Adipocyte (in vitro differentiated cells): Measurements from ENCODE around the gene SLC38A3.

Experiments
- DNase-seq: peaks from one replicate; pipeline ENCODE4 v3.0.0-alpha.2; 2015; ENCODE audit warnings: low read depth
- H3K27me3 ChIP-seq: replicated peaks from 2 replicates; pipeline ENCODE4 v1.7.0; 2013; ENCODE audit warnings: mild to moderate bottlenecking, low read length, moderate library complexity; ENCODE audit not compliant: control insufficient read depth, insufficient read depth
- H3K36me3 ChIP-seq: 2 replicates; pipeline ENCODE4 v1.7.0; 2013; ENCODE audit warnings: low read length, mild to moderate bottlenecking, moderate library complexity; ENCODE audit not compliant: control insufficient read depth, insufficient read depth, severe bottlenecking
- H3K4me1 ChIP-seq: 2 replicates; pipeline ENCODE4 v1.7.0; 2013; ENCODE audit warnings: mild to moderate bottlenecking, low read length, moderate library complexity; ENCODE audit not compliant: control insufficient read depth, insufficient read depth
- H3K4me3 ChIP-seq: 2 replicates; pipeline ENCODE4 v1.7.0; 2013; ENCODE audit warnings: mild to moderate bottlenecking, low read length, moderate library complexity
- H3K9ac ChIP-seq: 2 replicates; pipeline ENCODE4 v1.7.0; 2013; ENCODE audit warnings: mild to moderate bottlenecking, low read length, moderate library complexity
- H3K9me3 ChIP-seq: 2 replicates; pipeline ENCODE4 v1.7.0; 2013; ENCODE audit warnings: mild to moderate bottlenecking, low read length, moderate library complexity; ENCODE audit not compliant: control insufficient read depth

The SLC38A3 gene

GRCh38 chr3:50204804-50205412 lies at the start of gene SLC38A3:
Gene SLC38A3, plus strand, starts transcription at chr3:50205271. Its CDS starts 8,929 bp downstream, at chr3:50214200.
- peak; percentile 55 for DNase-seq
- no peaks in the 10 kb centered on the region for H3K9me3 ChIP-seq

DNA sequence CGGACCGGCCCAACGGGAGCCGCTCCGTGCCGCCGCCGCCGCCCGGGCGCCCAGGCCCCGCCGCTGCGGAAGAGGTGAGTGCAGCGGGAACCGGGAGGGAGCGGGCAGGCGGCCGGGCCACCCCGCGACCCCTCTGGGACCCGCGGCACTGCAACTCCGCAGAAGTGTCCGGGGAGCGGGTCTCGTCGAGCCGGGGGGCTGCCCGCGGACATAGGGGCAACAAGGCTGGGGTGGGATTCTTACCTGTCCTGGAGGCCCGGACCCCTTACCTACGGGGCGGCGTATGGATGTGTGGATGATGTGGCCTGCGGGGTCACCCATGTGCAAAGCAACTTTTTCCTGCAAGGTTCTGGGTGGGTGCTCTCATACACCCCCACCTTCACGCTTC lies 49.6 kb upstream of the SLC38A3 start:
- Histone ChIP-seq H3K36me3 (no peaks in the 10 kb centered on the region), H3K9ac (no peak overlapping the region)

More at GRCh38 chr3:50204804-50205412, at the start of gene SLC38A3:
- no peak within 1 kb of the TSS for H3K9ac ChIP-seq
- no peaks in the 10 kb centered on the region for H3K36me3 ChIP-seq
- peaks cover 54% of the 10 kb centered on the region for H3K27me3 ChIP-seq
- H3K4me3 ChIP-seq, result no peak within 1 kb of the TSS
- no peaks in the 10 kb centered on the region for H3K4me1 ChIP-seq

GRCh38 chr3:50155891-50156290 lies 49.2 kb upstream of the SLC38A3 start:
- Histone ChIP-seq H3K4me1 (no peaks in the 10 kb centered on the region), H3K27me3 (peaks cover 19% of the 10 kb centered on the region), H3K9ac (no peak overlapping the region), H3K9me3 (no peaks in the 10 kb centered on the region), H3K4me3 (peak overlapping the region; percentile 41), H3K36me3 (no peaks in the 10 kb centered on the region)
- no peak for DNase-seq

More for the DNA sequence above, 49.6 kb upstream of the SLC38A3 start:
- Histone ChIP-seq H3K9me3 (no peaks in the 10 kb centered on the region), H3K27me3 (peaks cover 21% of the 10 kb centered on the region), H3K4me1 (no peaks in the 10 kb centered on the region), H3K4me3 (peak overlapping the region; percentile 54)
- no peak for DNase-seq

GRCh38 chr3:50156549-50157493 lies 48.2 kb upstream of the SLC38A3 start:
- DNase-seq, result no peak
- H3K4me1 ChIP-seq, result no peaks in the 10 kb centered on the region
- no peak overlapping the region for H3K9ac ChIP-seq
- no peaks in the 10 kb centered on the region for H3K36me3 ChIP-seq
- H3K27me3 ChIP-seq, result peaks cover 19% of the 10 kb centered on the region
- H3K9me3 ChIP-seq, result no peaks in the 10 kb centered on the region
- no peak overlapping the region for H3K4me3 ChIP-seq

GRCh38 chr3:50157827-50158529 lies 47.1 kb upstream of the SLC38A3 start:
- H3K4me1 ChIP-seq, result no peaks in the 10 kb centered on the region
- H3K27me3 ChIP-seq, result peaks cover 19% of the 10 kb centered on the region
- H3K36me3 ChIP-seq, result no peaks in the 10 kb centered on the region
- no peak overlapping the region for H3K4me3 ChIP-seq
- no peak for DNase-seq
- H3K9me3 ChIP-seq, result no peaks in the 10 kb centered on the region
- no peak overlapping the region for H3K9ac ChIP-seq

DNA sequence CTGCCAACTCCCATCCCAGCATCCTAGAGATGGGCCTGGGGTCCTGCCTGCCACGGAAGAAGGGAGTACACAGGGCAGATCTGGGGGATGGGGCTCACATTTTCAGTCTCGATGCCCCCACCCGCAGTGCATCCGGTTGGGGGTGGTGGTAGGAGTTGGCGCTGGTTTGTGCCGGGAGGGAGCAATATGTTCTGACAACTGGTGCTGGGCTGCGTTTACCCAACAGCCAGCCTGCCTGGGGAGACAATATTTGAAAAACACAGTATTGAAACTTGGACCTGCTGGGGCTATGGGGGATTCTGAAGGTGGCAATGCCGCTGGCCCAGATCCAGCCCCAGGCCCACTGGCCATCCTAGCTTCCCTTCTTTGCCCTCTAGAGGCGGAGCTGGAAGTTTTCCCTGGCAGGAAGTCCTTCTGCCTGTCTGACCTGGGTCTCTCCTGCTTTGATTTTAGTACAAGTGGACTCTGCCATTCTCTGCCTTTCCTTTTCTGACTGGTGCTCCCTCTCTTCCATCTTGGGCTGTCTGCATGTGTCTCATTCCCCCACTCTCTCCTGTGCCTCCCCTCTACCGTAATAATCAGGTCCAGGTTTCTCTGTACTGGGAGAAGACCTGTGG lies 46.4 kb upstream of the SLC38A3 start:
- DNase-seq, result no peak
- Histone ChIP-seq H3K4me3 (no peak overlapping the region), H3K36me3 (no peaks in the 10 kb centered on the region), H3K9me3 (no peaks in the 10 kb centered on the region), H3K9ac (no peak overlapping the region), H3K27me3 (peaks cover 19% of the 10 kb centered on the region), H3K4me1 (peaks cover 3% of the 10 kb centered on the region)

DNA sequence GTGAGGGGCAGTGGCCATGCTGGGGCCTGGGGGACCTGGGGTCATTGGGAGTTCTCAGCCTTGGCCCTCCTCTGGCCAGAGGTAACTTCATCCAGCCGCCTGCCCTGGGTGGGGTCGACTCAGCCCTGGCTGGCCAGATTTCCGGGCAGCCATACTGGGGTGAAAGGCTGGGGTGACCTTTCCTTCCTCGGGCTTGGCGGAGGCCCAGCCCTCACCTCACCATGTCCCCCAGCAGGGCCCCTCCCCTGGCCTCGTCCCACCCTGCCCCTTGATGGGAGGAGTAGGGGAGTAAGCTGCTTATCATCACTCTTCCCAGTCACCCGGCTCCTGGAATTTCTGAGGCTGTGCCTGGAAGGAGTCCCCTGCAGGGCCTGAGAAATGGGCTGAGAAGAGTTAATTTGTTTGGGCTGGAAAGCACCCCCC lies 44.5 kb upstream of the SLC38A3 start:
- DNase-seq, result no peak
- Histone ChIP-seq H3K9ac (no peak overlapping the region), H3K36me3 (no peaks in the 10 kb centered on the region), H3K9me3 (no peaks in the 10 kb centered on the region), H3K4me3 (no peak overlapping the region), H3K27me3 (peaks cover 11% of the 10 kb centered on the region), H3K4me1 (peaks cover 22% of the 10 kb centered on the region)

GRCh38 chr3:50161320-50161719 lies 43.8 kb upstream of the SLC38A3 start:
- Histone ChIP-seq H3K27me3 (peaks cover 4% of the 10 kb centered on the region), H3K4me1 (peaks cover 30% of the 10 kb centered on the region), H3K9ac (no peak overlapping the region), H3K9me3 (no peaks in the 10 kb centered on the region), H3K36me3 (no peaks in the 10 kb centered on the region), H3K4me3 (no peak overlapping the region)
- no peak for DNase-seq

DNA sequence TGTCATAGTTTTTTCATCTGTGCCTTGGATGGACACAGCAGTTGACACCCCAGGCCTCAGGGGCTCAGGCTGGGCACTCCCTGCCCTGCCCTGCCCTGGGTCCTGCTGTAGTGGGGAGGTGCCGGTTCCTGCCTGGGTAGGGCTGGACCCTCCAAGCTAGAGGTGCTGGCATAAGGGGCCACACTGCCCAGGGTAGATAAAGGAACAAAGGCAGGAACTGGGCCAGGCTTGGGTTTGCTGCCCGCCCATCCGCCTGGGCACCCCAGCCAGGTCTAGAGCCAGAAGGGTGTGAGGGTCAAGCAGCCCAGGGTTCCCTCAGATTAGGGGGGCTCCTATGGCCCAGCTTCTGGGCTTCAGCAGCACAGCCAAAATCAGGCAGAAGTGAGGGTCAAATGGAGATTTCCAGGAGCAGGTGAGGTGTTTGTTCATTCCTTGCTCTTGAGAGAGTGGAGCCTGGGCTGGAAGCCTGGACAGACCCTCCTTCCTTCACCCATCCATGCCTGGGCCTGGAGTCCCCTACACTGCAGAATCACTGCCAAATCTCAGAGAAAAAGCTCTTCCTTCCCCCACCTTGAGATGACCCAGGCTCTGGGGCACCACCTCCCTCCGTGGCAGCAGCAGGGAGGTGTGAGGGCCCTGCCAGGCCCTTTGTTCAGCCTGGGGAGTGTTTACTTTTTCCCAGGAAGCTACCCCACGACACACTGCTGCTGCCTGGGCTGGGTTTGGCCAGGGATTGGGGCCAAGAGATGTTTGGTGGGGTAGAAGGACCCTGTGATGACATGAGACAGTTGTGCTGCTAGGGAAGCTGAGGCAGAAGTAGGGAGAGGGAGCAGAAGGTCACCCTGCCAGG lies 42.8 kb upstream of the SLC38A3 start:
- Histone ChIP-seq H3K36me3 (no peaks in the 10 kb centered on the region), H3K9me3 (no peaks in the 10 kb centered on the region), H3K9ac (no peak overlapping the region), H3K4me1 (peaks cover 38% of the 10 kb centered on the region), H3K4me3 (no peak overlapping the region), H3K27me3 (peaks cover 2% of the 10 kb centered on the region)
- DNase-seq, result no peak
